Measurements from ENCODE around the gene C9orf43. TPM values are rescaled to one million over a fixed set of nuclear protein-coding genes. Genes with fewer than 3 reads are reported as not detected.

Gene C9orf43
- total and polyA plus RNA-seq, 2 experiments from 2014 or later = 0.63 to 1.1 TPM

DNA sequence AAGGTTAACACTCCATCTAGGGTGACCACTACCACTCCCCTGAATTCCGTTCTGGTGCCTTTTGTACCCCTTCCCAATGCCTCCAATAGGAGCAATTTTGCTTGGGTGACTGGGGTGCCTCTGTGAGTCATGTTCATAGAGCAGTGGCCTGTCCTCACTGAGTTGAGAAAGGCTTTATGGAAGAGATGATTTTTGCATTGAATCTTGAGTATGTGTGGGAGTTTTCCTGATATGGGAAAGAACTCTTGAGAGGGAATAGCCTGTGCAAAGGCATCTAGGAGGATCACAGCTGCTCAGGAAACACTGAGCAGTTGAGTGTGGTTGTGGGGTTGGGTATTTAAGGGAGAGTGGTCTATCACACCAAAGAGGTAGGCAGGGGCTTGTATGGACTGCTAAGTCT, 16.2 kb downstream of the C9orf43 start:
- no peak for ATAC-seq
- Mint-ChIP-seq H3K36me3 (ENCODE audit: low read depth) (no peaks in the 10 kb centered on the region), H3K4me1 (peaks cover 12% of the 10 kb centered on the region), H3K27ac (no peak overlapping the region), H3K4me3 (no peak overlapping the region), H3K27me3 (ENCODE audit: insufficient read depth, low read depth, poor library complexity) (peaks cover 5% of the 10 kb centered on the region), H3K9me3 (no peaks in the 10 kb centered on the region)
- TF ChIP-seq, protein P1, sequence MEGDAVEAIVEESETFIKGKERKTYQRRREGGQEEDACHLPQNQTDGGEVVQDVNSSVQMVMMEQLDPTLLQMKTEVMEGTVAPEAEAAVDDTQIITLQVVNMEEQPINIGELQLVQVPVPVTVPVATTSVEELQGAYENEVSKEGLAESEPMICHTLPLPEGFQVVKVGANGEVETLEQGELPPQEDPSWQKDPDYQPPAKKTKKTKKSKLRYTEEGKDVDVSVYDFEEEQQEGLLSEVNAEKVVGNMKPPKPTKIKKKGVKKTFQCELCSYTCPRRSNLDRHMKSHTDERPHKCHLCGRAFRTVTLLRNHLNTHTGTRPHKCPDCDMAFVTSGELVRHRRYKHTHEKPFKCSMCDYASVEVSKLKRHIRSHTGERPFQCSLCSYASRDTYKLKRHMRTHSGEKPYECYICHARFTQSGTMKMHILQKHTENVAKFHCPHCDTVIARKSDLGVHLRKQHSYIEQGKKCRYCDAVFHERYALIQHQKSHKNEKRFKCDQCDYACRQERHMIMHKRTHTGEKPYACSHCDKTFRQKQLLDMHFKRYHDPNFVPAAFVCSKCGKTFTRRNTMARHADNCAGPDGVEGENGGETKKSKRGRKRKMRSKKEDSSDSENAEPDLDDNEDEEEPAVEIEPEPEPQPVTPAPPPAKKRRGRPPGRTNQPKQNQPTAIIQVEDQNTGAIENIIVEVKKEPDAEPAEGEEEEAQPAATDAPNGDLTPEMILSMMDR (conservative IDR thresholded peaks at IDR 0.05; ENCODE audit: low read depth in 2 of 2) = no peak
- TF ChIP-seq, protein P2, sequence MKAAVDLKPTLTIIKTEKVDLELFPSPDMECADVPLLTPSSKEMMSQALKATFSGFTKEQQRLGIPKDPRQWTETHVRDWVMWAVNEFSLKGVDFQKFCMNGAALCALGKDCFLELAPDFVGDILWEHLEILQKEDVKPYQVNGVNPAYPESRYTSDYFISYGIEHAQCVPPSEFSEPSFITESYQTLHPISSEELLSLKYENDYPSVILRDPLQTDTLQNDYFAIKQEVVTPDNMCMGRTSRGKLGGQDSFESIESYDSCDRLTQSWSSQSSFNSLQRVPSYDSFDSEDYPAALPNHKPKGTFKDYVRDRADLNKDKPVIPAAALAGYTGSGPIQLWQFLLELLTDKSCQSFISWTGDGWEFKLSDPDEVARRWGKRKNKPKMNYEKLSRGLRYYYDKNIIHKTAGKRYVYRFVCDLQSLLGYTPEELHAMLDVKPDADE (IDR thresholded peaks at IDR 0.05) = no peak
- TF ChIP-seq NANOG (IDR thresholded peaks at IDR 0.05; ENCODE audit: borderline replicate concordance) = no peak
- TF ChIP-seq, protein P3, sequence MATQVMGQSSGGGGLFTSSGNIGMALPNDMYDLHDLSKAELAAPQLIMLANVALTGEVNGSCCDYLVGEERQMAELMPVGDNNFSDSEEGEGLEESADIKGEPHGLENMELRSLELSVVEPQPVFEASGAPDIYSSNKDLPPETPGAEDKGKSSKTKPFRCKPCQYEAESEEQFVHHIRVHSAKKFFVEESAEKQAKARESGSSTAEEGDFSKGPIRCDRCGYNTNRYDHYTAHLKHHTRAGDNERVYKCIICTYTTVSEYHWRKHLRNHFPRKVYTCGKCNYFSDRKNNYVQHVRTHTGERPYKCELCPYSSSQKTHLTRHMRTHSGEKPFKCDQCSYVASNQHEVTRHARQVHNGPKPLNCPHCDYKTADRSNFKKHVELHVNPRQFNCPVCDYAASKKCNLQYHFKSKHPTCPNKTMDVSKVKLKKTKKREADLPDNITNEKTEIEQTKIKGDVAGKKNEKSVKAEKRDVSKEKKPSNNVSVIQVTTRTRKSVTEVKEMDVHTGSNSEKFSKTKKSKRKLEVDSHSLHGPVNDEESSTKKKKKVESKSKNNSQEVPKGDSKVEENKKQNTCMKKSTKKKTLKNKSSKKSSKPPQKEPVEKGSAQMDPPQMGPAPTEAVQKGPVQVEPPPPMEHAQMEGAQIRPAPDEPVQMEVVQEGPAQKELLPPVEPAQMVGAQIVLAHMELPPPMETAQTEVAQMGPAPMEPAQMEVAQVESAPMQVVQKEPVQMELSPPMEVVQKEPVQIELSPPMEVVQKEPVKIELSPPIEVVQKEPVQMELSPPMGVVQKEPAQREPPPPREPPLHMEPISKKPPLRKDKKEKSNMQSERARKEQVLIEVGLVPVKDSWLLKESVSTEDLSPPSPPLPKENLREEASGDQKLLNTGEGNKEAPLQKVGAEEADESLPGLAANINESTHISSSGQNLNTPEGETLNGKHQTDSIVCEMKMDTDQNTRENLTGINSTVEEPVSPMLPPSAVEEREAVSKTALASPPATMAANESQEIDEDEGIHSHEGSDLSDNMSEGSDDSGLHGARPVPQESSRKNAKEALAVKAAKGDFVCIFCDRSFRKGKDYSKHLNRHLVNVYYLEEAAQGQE (IDR thresholded peaks at IDR 0.05; ENCODE audit: unreplicated experiment) = no peak
- no peak for TF ChIP-seq CREB1 (CRISPR knock-in tag; IDR thresholded peaks at IDR 0.05; ENCODE audit: low read depth)
- no peak for TF ChIP-seq EZH2phosphoT487 (IDR thresholded peaks at IDR 0.05; ENCODE audit: unreplicated experiment)
- TF ChIP-seq POLR2AphosphoS5 (IDR thresholded peaks at IDR 0.05; ENCODE audit: low read depth) = no peak
- no peak for TF ChIP-seq ZNF114 (CRISPR knock-in tag; IDR thresholded peaks at IDR 0.05)
- TF ChIP-seq ZNF331 (CRISPR knock-in tag; IDR thresholded peaks at IDR 0.05; ENCODE audit: low read depth) = no peak
- TF ChIP-seq JUNB (IDR thresholded peaks at IDR 0.05; ENCODE audit: unreplicated experiment) = no peak
- TF ChIP-seq EZH2 (IDR thresholded peaks at IDR 0.05; ENCODE audit: low read depth, unreplicated experiment) = no peak
- TF ChIP-seq STAT1 (IDR thresholded peaks at IDR 0.05; ENCODE audit: unreplicated experiment) = no peak
- TF ChIP-seq, protein P4, sequence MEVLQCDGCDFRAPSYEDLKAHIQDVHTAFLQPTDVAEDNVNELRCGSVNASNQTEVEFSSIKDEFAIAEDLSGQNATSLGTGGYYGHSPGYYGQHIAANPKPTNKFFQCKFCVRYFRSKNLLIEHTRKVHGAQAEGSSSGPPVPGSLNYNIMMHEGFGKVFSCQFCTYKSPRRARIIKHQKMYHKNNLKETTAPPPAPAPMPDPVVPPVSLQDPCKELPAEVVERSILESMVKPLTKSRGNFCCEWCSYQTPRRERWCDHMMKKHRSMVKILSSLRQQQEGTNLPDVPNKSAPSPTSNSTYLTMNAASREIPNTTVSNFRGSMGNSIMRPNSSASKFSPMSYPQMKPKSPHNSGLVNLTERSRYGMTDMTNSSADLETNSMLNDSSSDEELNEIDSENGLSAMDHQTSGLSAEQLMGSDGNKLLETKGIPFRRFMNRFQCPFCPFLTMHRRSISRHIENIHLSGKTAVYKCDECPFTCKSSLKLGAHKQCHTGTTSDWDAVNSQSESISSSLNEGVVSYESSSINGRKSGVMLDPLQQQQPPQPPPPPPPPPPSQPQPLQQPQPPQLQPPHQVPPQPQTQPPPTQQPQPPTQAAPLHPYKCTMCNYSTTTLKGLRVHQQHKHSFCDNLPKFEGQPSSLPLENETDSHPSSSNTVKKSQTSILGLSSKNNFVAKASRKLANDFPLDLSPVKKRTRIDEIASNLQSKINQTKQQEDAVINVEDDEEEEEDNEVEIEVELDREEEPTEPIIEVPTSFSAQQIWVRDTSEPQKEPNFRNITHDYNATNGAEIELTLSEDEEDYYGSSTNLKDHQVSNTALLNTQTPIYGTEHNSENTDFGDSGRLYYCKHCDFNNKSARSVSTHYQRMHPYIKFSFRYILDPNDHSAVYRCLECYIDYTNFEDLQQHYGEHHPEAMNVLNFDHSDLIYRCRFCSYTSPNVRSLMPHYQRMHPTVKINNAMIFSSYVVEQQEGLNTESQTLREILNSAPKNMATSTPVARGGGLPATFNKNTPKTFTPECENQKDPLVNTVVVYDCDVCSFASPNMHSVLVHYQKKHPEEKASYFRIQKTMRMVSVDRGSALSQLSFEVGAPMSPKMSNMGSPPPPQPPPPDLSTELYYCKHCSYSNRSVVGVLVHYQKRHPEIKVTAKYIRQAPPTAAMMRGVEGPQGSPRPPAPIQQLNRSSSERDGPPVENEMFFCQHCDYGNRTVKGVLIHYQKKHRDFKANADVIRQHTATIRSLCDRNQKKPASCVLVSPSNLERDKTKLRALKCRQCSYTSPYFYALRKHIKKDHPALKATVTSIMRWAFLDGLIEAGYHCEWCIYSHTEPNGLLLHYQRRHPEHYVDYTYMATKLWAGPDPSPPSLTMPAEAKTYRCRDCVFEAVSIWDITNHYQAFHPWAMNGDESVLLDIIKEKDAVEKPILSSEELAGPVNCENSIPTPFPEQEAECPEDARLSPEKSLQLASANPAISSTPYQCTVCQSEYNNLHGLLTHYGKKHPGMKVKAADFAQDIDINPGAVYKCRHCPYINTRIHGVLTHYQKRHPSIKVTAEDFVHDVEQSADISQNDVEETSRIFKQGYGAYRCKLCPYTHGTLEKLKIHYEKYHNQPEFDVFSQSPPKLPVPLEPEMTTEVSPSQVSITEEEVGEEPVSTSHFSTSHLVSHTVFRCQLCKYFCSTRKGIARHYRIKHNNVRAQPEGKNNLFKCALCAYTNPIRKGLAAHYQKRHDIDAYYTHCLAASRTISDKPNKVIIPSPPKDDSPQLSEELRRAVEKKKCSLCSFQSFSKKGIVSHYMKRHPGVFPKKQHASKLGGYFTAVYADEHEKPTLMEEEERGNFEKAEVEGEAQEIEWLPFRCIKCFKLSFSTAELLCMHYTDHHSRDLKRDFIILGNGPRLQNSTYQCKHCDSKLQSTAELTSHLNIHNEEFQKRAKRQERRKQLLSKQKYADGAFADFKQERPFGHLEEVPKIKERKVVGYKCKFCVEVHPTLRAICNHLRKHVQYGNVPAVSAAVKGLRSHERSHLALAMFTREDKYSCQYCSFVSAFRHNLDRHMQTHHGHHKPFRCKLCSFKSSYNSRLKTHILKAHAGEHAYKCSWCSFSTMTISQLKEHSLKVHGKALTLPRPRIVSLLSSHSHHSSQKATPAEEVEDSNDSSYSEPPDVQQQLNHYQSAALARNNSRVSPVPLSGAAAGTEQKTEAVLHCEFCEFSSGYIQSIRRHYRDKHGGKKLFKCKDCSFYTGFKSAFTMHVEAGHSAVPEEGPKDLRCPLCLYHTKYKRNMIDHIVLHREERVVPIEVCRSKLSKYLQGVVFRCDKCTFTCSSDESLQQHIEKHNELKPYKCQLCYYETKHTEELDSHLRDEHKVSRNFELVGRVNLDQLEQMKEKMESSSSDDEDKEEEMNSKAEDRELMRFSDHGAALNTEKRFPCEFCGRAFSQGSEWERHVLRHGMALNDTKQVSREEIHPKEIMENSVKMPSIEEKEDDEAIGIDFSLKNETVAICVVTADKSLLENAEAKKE (CRISPR knock-in tag; IDR thresholded peaks at IDR 0.05) = no peak
- no peak for DNase-seq (ENCODE audit: low spot score)
- Histone ChIP-seq H3K27me3 (ENCODE audit: insufficient read depth) (no peaks in the 10 kb centered on the region), H3K4me1 (ENCODE audit: insufficient read depth) (peaks cover 5% of the 10 kb centered on the region; the same call in 1 of the 2 replicates), H3K79me2 (replicated peaks; ENCODE audit: insufficient read depth) (no peaks in the 10 kb centered on the region), H3K36me3 (ENCODE audit: insufficient read depth) (no peaks in the 10 kb centered on the region), H3K4me2 (no peak overlapping the region), H3K9me2 (ENCODE audit: insufficient read depth) (no peaks in the 10 kb centered on the region), H4K20me1 (replicated peaks; ENCODE audit: insufficient read depth) (no peaks in the 10 kb centered on the region), H3K27ac (ENCODE audit: low read depth) (no peak overlapping the region), H3F3A (replicated peaks; ENCODE audit: low read depth) (no peaks in the 10 kb centered on the region), H2AFZ (no peak overlapping the region), H3K4me3 (no peak overlapping the region)
